GM12892 (cell line): ENCODE measurements around the gene IGLL1.
"Not testable (repeated sequence)": the region's sequence is repeated elsewhere in the genome, so short reads cannot be mapped to it uniquely, and the experiment has no call there.

Experiments used
- POLR2A ChIP-seq: IDR thresholded peaks from 2 replicates; pipeline ENCODE4 v1.6.1; 2011; ENCODE audit warnings: low read depth, low read length, control low read depth
- POLR2AphosphoS5 ChIP-seq: IDR thresholded peaks from 2 replicates; pipeline ENCODE4 v1.6.1; 2011; ENCODE audit warnings: low read depth, low read length, control low read depth
- TAF1 ChIP-seq: IDR thresholded peaks from 2 replicates; pipeline ENCODE4 v1.6.1; 2011; ENCODE audit warnings: low read depth, mild to moderate bottlenecking, control low read depth, low read length, borderline replicate concordance

DNA sequence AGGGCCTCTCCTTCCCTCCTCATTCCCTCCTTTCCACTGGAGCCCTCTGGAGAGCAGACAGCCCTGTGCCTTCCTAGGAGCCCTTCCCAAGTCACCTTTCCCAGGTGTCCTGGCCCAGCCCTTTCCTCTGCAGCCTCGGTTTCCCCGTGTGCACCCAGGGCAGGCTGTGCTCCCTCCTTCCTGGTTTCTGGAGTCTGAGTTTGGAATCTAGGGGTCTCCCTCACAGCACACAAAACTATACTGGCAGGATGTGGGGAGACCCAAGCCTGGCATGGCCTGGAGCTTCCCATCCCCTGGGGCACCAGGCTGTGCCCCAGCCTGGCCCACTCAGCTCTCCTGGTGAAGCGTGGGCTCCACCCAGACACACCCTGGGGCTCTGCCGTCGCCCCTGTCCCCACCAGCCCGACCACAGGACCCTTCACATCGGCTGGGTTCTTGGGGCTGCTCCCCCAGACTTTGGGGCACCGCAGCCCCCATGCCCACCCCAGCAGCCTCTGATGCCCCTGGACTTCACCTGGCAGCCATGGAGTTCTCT, 6.3 kb downstream of the IGLL1 start:
- TF ChIP-seq POLR2A, POLR2AphosphoS5, TAF1: not testable (repeated sequence)
